SK-N-SH treated with all-trans-retinoic acid at 6 μM for 48 hours (cell line): ENCODE data around the gene CFAP65.

ENCODE experiments used
- ATAC-seq: fragments of 200-7000 bp; cut with Tn5 transposase; 3 replicates; pipeline ENCODE4 v1.9.1; 2020; ENCODE audit warnings: mild to moderate bottlenecking, moderate library complexity
- BACH2 ChIP-seq: fragments of 250-450 bp; sonication (Bioruptor Pico); IDR thresholded peaks from 2 replicates; pipeline ENCODE4 v1.9.0; 2021; ENCODE audit warnings: mild to moderate bottlenecking, borderline replicate concordance
- CSDC2 ChIP-seq: fragments of 250-450 bp; sonication (Bioruptor Pico); IDR thresholded peaks from 2 replicates; pipeline ENCODE4 v1.5.0; 2020; ENCODE audit warnings: mild to moderate bottlenecking, moderate library complexity
- ESRRG ChIP-seq: fragments of 250-450 bp; sonication (Bioruptor Pico); IDR thresholded peaks from 2 replicates; pipeline ENCODE4 v1.6.1; 2021; ENCODE audit warnings: mild to moderate bottlenecking
- GLIS3 ChIP-seq: fragments of 250-450 bp; sonication (Bioruptor Pico); IDR thresholded peaks from 2 replicates; pipeline ENCODE4 v1.5.0; 2020; ENCODE audit warnings: mild to moderate bottlenecking, moderate library complexity
- ISL1 ChIP-seq: fragments of 250-450 bp; sonication (Bioruptor Pico); IDR thresholded peaks from 2 replicates; pipeline ENCODE4 v2.1.2; 2022; ENCODE audit warnings: mild to moderate bottlenecking, moderate library complexity
- OSR1 ChIP-seq: fragments of 250-450 bp; sonication (Bioruptor Pico); IDR thresholded peaks from 2 replicates; pipeline ENCODE4 v1.8.0; 2022; ENCODE audit warnings: moderate library complexity, mild to moderate bottlenecking, inconsistent platforms
- PATZ1 ChIP-seq: fragments of 250-450 bp; sonication (Bioruptor Pico); IDR thresholded peaks from 2 replicates; pipeline ENCODE4 v1.8.0; 2020; ENCODE audit warnings: mild to moderate bottlenecking, moderate library complexity, borderline replicate concordance
- PPARA ChIP-seq: fragments of 250-450 bp; sonication (Bioruptor Pico); IDR thresholded peaks from 2 replicates; pipeline ENCODE4 v1.5.0; 2020; ENCODE audit warnings: mild to moderate bottlenecking, borderline replicate concordance
- TCF4 ChIP-seq: fragments of 250-450 bp; sonication (Bioruptor Pico); IDR thresholded peaks from 2 replicates; pipeline ENCODE4 v1.8.0; 2021; ENCODE audit warnings: mild to moderate bottlenecking, moderate library complexity, borderline replicate concordance
- TOX ChIP-seq: fragments of 250-450 bp; sonication (Bioruptor Pico); IDR thresholded peaks from 2 replicates; pipeline ENCODE4 v1.8.0; 2021; ENCODE audit warnings: mild to moderate bottlenecking, moderate library complexity, borderline replicate concordance
- ZC3H10 ChIP-seq: fragments of 250-450 bp; sonication (Bioruptor Pico); IDR thresholded peaks from 2 replicates; pipeline ENCODE4 v1.5.1; 2021; ENCODE audit warnings: mild to moderate bottlenecking, moderate library complexity
- ZFP3 ChIP-seq: fragments of 250-450 bp; sonication (Bioruptor Pico); IDR thresholded peaks from 2 replicates; pipeline ENCODE4 v1.5.0; 2020; ENCODE audit warnings: mild to moderate bottlenecking, moderate library complexity
- ZFP30 ChIP-seq: fragments of 450-650 bp; formaldehyde crosslinking; IDR thresholded peaks from 2 replicates; pipeline ENCODE4 v1.5.0; 2022; ENCODE audit warnings: mild to moderate bottlenecking, moderate library complexity
- ZNF565 ChIP-seq: fragments of 450-650 bp; formaldehyde crosslinking; conservative IDR thresholded peaks from 2 replicates; pipeline ENCODE4 v1.5.0; 2020; ENCODE audit warnings: low read depth, mild to moderate bottlenecking, moderate library complexity
- ZNF8 ChIP-seq: fragments of 450-650 bp; formaldehyde crosslinking; IDR thresholded peaks from 2 replicates; pipeline ENCODE4 v1.5.0; 2020; ENCODE audit warnings: mild to moderate bottlenecking, moderate library complexity
- TF ChIP-seq, protein P1 (sequence below): fragments of 250-450 bp; sonication (Bioruptor Pico); IDR thresholded peaks from 2 replicates; pipeline ENCODE4 v1.5.1; 2021; ENCODE audit warnings: mild to moderate bottlenecking, moderate library complexity
- TF ChIP-seq, protein P2 (sequence below): fragments of 250-450 bp; sonication (Bioruptor Pico); IDR thresholded peaks from 2 replicates; pipeline ENCODE4 v1.5.1; 2020; ENCODE audit warnings: low read depth, mild to moderate bottlenecking, moderate library complexity

CFAP65 gene

GRCh38 chr2:219082332-219082958 lies 41.1 kb upstream of the CFAP65 start:
- TF ChIP-seq, protein P1, sequence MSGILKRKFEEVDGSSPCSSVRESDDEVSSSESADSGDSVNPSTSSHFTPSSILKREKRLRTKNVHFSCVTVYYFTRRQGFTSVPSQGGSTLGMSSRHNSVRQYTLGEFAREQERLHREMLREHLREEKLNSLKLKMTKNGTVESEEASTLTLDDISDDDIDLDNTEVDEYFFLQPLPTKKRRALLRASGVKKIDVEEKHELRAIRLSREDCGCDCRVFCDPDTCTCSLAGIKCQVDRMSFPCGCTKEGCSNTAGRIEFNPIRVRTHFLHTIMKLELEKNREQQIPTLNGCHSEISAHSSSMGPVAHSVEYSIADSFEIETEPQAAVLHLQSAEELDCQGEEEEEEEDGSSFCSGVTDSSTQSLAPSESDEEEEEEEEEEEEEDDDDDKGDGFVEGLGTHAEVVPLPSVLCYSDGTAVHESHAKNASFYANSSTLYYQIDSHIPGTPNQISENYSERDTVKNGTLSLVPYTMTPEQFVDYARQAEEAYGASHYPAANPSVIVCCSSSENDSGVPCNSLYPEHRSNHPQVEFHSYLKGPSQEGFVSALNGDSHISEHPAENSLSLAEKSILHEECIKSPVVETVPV: no peak
- no peak for TF ChIP-seq ZFP30
- no peak for TF ChIP-seq PPARA (CRISPR knock-in tag)
- no peak for TF ChIP-seq ZNF8 (CRISPR knock-in tag)
- TF ChIP-seq TCF4 (CRISPR knock-in tag): no peak
- TF ChIP-seq CSDC2 (CRISPR knock-in tag): no peak
- TF ChIP-seq, protein P2, sequence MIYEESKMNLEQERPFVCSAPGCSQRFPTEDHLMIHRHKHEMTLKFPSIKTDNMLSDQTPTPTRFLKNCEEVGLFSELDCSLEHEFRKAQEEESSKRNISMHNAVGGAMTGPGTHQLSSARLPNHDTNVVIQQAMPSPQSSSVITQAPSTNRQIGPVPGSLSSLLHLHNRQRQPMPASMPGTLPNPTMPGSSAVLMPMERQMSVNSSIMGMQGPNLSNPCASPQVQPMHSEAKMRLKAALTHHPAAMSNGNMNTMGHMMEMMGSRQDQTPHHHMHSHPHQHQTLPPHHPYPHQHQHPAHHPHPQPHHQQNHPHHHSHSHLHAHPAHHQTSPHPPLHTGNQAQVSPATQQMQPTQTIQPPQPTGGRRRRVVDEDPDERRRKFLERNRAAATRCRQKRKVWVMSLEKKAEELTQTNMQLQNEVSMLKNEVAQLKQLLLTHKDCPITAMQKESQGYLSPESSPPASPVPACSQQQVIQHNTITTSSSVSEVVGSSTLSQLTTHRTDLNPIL (CRISPR knock-in tag): no peak
- TF ChIP-seq GLIS3 (CRISPR knock-in tag): no peak
- ATAC-seq: no peak

DNA sequence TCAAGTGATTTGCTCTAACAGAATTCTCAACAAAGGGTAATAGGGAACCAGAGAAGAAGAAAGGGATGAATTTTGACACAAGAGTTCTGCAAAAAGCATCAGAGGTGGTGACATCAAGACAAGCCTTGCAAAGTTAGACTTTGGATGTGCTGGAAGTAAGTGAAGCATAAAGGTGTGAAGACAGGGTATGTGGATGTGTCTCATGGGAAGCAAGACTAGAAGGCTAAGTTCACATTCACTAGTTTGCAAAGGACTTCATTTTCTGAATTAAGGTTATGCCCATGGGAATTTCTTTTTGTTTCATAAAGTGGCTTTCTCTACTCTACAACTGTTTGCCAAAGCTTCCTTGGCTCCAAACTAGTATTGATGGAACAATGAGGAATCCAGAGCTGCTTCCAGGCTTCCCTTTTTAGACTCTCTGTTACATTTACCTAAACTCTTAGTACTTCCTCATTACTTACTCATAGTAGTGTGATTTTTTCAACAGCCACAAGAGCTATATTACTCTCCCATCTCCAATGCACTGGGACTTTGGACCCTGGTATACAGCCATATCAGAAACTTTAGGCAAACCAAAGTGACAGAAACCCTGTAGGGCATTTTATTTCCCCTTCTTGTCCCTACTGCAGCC lies 40.5 kb upstream of the CFAP65 start:
- ATAC-seq: no peak
- TF ChIP-seq TCF4 (CRISPR knock-in tag) (no peak), ESRRG (CRISPR knock-in tag) (no peak), TOX (CRISPR knock-in tag) (no peak)
- TF ChIP-seq, protein P2 (CRISPR knock-in tag): no peak

DNA sequence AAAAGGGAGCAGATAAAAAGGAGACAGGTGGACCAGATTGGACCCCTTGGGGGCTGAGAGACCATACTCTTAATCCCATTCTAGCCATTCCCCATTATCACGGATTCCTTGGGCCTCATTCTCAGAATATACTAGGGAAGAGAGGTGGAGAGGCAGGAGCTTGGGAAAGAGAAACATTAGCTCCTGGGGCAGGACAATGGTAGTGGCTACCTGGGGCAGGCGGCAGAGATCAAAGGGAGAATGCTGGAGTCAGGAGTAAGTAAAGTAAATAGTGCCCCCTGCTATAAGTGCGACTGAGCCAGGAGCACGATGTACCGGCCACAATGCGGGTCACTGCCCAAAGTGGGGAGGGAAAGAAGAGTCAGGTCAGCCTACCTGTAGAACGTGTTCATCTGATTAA lies 39.8 kb upstream of the CFAP65 start:
- no peak for ATAC-seq

DNA sequence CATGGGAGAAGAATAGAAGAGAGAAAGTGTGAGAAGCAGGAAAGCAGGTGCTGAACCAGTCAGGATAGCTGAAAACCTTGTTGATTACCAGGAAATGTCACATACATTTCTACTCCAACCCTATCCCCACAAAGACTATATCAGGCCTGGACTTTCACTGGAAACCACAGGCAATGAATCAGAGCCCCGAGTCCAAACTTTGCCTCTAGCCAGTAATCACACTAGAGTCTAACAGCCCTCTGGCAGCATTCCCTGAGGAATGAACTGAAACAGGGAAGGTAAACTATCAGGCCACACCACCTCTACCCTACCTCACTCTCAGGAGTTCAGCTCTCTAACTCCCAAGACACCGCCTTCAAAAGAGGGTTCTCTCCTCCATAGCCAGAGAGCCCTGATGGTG lies 38.1 kb upstream of the CFAP65 start:
- TF ChIP-seq, protein P2 (CRISPR knock-in tag): no peak
- TF ChIP-seq PPARA (CRISPR knock-in tag): no peak
- no peak for TF ChIP-seq OSR1 (CRISPR knock-in tag)
- TF ChIP-seq CSDC2 (CRISPR knock-in tag): no peak
- TF ChIP-seq ISL1 (CRISPR knock-in tag): no peak
- TF ChIP-seq ZFP3 (CRISPR knock-in tag): no peak
- TF ChIP-seq ZNF565 (CRISPR knock-in tag): no peak
- no peak for TF ChIP-seq ZFP30
- no peak for TF ChIP-seq TCF4 (CRISPR knock-in tag)
- no peak for ATAC-seq

More for the DNA sequence above, 39.8 kb upstream of the CFAP65 start:
- TF ChIP-seq ISL1 (CRISPR knock-in tag) (no peak), BACH2 (CRISPR knock-in tag) (no peak), TOX (CRISPR knock-in tag) (no peak)

DNA sequence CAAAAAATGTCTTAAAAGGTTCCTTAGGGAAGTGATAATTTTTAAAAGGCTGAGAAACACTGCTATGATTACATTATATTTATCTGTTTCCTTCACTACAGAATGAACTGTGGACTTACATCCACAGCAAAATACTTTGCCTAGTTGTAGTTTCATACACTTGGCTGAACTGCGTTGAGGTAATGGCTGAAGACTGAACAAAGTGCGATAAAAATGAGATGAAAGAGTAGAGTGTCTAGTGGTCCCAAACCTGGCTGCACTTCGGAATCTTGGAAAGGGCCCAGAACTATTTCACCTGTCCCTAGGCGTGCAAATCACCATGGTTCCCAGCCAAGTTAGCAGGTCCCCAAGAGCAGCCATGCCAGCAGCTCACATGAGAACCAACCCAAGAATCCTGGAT lies 37.6 kb upstream of the CFAP65 start:
- ATAC-seq: no peak
- TF ChIP-seq OSR1 (CRISPR knock-in tag) (no peak), PATZ1 (no peak), ZFP3 (CRISPR knock-in tag) (no peak), ZNF8 (CRISPR knock-in tag) (no peak), CSDC2 (CRISPR knock-in tag) (no peak), TOX (CRISPR knock-in tag) (no peak), ZC3H10 (CRISPR knock-in tag) (no peak)
- TF ChIP-seq, protein P1: no peak
